Measurements from ENCODE around the gene ALB.

DNA sequence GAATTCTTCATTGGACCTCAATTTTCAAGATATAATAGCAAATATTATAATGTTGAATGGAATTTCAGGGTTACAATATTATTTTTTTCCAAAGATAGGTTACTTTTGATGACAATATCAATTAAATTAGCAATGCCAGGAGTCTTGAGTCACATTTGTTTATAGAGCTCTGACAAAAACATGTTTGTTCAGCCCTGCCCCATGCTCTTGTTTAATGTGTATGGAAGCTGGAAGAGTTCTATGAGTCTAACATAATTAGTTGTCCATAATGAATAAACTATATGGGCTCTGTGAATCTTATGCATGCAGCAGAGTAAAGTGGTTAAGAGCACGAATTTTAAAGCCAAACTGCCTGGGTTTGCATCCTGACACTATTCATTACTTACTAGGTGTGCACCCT is 22.9 kb upstream of the ALB start:
- TF ChIP-seq, protein P1, sequence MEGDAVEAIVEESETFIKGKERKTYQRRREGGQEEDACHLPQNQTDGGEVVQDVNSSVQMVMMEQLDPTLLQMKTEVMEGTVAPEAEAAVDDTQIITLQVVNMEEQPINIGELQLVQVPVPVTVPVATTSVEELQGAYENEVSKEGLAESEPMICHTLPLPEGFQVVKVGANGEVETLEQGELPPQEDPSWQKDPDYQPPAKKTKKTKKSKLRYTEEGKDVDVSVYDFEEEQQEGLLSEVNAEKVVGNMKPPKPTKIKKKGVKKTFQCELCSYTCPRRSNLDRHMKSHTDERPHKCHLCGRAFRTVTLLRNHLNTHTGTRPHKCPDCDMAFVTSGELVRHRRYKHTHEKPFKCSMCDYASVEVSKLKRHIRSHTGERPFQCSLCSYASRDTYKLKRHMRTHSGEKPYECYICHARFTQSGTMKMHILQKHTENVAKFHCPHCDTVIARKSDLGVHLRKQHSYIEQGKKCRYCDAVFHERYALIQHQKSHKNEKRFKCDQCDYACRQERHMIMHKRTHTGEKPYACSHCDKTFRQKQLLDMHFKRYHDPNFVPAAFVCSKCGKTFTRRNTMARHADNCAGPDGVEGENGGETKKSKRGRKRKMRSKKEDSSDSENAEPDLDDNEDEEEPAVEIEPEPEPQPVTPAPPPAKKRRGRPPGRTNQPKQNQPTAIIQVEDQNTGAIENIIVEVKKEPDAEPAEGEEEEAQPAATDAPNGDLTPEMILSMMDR (IDR thresholded peaks at IDR 0.05): no peak
- TF ChIP-seq ZFX (IDR thresholded peaks at IDR 0.05; ENCODE audit: borderline replicate concordance): no peak
